B cell (primary cell): ENCODE measurements around the gene PRSS48. TPM values are rescaled to one million over a fixed set of nuclear protein-coding genes. Genes with fewer than 3 reads are reported as not detected.

Experiments used
- ATAC-seq: fragments of 200-7000 bp; cut with Tn5 transposase; one replicate; pipeline ENCODE4 v1.10.0; 2021; ENCODE audit warnings: low read depth, mild to moderate bottlenecking, moderate number of reproducible peaks, moderate library complexity
- CTCF ChIA-PET: fragments of 350-600 bp; sonication (Branson Sonifier 250); formaldehyde crosslinking; loops from one replicate; lab custom pipeline; 2021; ENCODE audit warnings: antibody characterized with exemption, inconsistent platforms; lab: Charles Lee
- POLR2A ChIA-PET: fragments of 350-600 bp; sonication (Branson Sonifier 250); formaldehyde crosslinking; loops from one replicate; lab custom pipeline; 2021; ENCODE audit warnings: antibody characterized with exemption; lab: Charles Lee
- DNase-seq: peaks from one replicate; pipeline ENCODE4 v3.0.0; 2013
- H2AFZ ChIP-seq: 2 replicates; pipeline ENCODE4 v1.6.1; 2012; ENCODE audit warnings: mild to moderate bottlenecking, low read depth, low read length; ENCODE audit not compliant: insufficient read depth, poor library complexity, severe bottlenecking
- H3K27ac ChIP-seq, 2 donors: 1 replicate in 1 of 2; 2 replicates in 1 of 2; pipeline ENCODE4 v1.5.1; 2012 to 2013; ENCODE audit warnings: low read length in 2 of 2, mild to moderate bottlenecking in 2 of 2, moderate library complexity in 1 of 2
- H3K27me3 ChIP-seq, 4 experiments: fragments of 200-600 bp in 1 of 4; sonication (generic) in 1 of 4; replicated peaks in 1 of 4; 1 replicate in 2 of 4; 2 replicates in 2 of 4; pipeline versions ENCODE4 v1.6.1 to v1.7.0; 2013 to 2016; ENCODE audit warnings: low read length in 3 of 4, mild to moderate bottlenecking in 2 of 4, mixed read lengths in 1 of 4, moderate library complexity in 1 of 4; ENCODE audit not compliant: insufficient read depth in 4 of 4, control insufficient read depth in 3 of 4; ENCODE audit errors: control extremely low read depth in 1 of 4
- H3K36me3 ChIP-seq, 2 experiments: replicated peaks in 1 of 2; 1 replicate in 1 of 2; 2 replicates in 1 of 2; pipeline versions ENCODE4 v1.6.1 to v1.7.1; 2013; ENCODE audit warnings: low read length in 1 of 2; ENCODE audit not compliant: insufficient read depth in 2 of 2, control insufficient read depth in 1 of 2; ENCODE audit errors: control extremely low read depth in 1 of 2, extremely low read depth in 1 of 2
- H3K4me1 ChIP-seq, 2 donors: fragments of 200-600 bp in 1 of 2; sonication (generic) in 1 of 2; 1 replicate in 1 of 2; 2 replicates in 1 of 2; pipeline versions ENCODE4 v1.5.1 to v1.6.1; 2013 to 2017; ENCODE audit warnings: low read length in 2 of 2; ENCODE audit not compliant: control insufficient read depth in 2 of 2, insufficient read depth in 2 of 2
- H3K4me2 ChIP-seq: replicated peaks from 2 replicates; pipeline ENCODE3; 2012; ENCODE audit warnings: mild to moderate bottlenecking, low read depth, low read length; ENCODE audit not compliant: poor library complexity, severe bottlenecking
- H3K4me3 ChIP-seq, 5 experiments: fragments of 200-600 bp in 1 of 5; sonication (generic) in 1 of 5; 1 replicate in 3 of 5; 2 replicates in 2 of 5; pipeline versions ENCODE4 v1.5.1 to v1.7.0; 2011 to 2016; ENCODE audit warnings: low read length in 4 of 5, mild to moderate bottlenecking in 4 of 5, low read depth in 2 of 5, control low read depth in 1 of 5, moderate library complexity in 1 of 5; ENCODE audit not compliant: insufficient read depth in 1 of 5; ENCODE audit errors: control extremely low read depth in 1 of 5, extremely low read depth in 1 of 5
- H3K79me2 ChIP-seq: fragments of 200-600 bp; sonication (generic); one replicate; pipeline ENCODE4 v1.6.0; 2016; ENCODE audit warnings: low read length; ENCODE audit not compliant: control insufficient read depth, insufficient read depth
- H3K9ac ChIP-seq: fragments of 200-600 bp; sonication (generic); 2 replicates; pipeline ENCODE4 v1.6.1; 2017; ENCODE audit warnings: mild to moderate bottlenecking, low read length, moderate library complexity
- H3K9me3 ChIP-seq, 3 donors: one replicate each; pipeline versions ENCODE4 v1.6.1 to v1.7.1; 2013; ENCODE audit warnings: low read length in 2 of 3; ENCODE audit not compliant: control insufficient read depth in 2 of 3, insufficient read depth in 1 of 3; ENCODE audit errors: control extremely low read depth in 1 of 3
- H4K20me1 ChIP-seq: 2 replicates; pipeline ENCODE4 v1.6.0; 2012; ENCODE audit warnings: mild to moderate bottlenecking, low read length; ENCODE audit not compliant: insufficient read depth, control insufficient read depth, poor library complexity, severe bottlenecking
- H3K27ac Mint-ChIP-seq: one replicate; pipeline ENCODE4 v1.8.0; 2021; ENCODE audit warnings: mixed read lengths
- H3K27me3 Mint-ChIP-seq: one replicate; pipeline ENCODE4 v1.8.0; 2021; ENCODE audit warnings: mixed read lengths
- H3K4me1 Mint-ChIP-seq: one replicate; pipeline ENCODE4 v1.8.0; 2021; ENCODE audit warnings: mixed read lengths
- H3K4me3 Mint-ChIP-seq: one replicate; pipeline ENCODE4 v1.8.0; 2021; ENCODE audit warnings: mixed read lengths
- H3K9me3 Mint-ChIP-seq: one replicate; pipeline ENCODE4 v1.8.0; 2022; ENCODE audit warnings: mixed read lengths; ENCODE audit not compliant: insufficient read depth
- EZH2 ChIP-seq: IDR thresholded peaks from 2 replicates; pipeline ENCODE4 v1.6.1; 2012; ENCODE audit warnings: borderline replicate concordance, low read depth, mild to moderate bottlenecking, moderate library complexity, low read length; ENCODE audit not compliant: insufficient read depth, poor library complexity, severe bottlenecking
- WGBS: methylation state at CpG from one replicate; pipeline ENCODE4 v1.1.5; 2013; ENCODE audit warnings: missing lambda C conversion rate; ENCODE audit not compliant: insufficient coverage; 5-methylcytosine and 5-hydroxymethylcytosine counted together
- intact Hi-C: fragments of 100-400 bp; cut with micrococcal nuclease; formaldehyde crosslinking; loops from one replicate; pipeline ENCODE4 v1.10.0; 2022
- polyA plus RNA-seq: library from polyadenylated mRNA; depleted of rRNA; stranded (reverse); fragments of >200 nt; gene quantifications from 2 replicates; pipeline ENCODE4 v1.2.3, GENCODE V29; 2012
- total RNA-seq, 2 donors: library from RNA; stranded (reverse); fragments of 120-200 nt in 1 of 2; gene quantifications; 1 replicate in 1 of 2; 2 replicates in 1 of 2; pipeline versions ENCODE4 v1.2.3 to v1.2.4, GENCODE V29; 2013 to 2022
- TF ChIP-seq, protein P1 (sequence below): fragments of 200-600 bp; IDR thresholded peaks from one replicate; pipeline ENCODE4 v1.8.0; 2022; ENCODE audit warnings: antibody characterized with exemption, mild to moderate bottlenecking

Gene PRSS48
- total and polyA plus RNA-seq, 2 donors (not counting 1 experiment from before 2014, with no cell fraction given): not detected

DNA sequence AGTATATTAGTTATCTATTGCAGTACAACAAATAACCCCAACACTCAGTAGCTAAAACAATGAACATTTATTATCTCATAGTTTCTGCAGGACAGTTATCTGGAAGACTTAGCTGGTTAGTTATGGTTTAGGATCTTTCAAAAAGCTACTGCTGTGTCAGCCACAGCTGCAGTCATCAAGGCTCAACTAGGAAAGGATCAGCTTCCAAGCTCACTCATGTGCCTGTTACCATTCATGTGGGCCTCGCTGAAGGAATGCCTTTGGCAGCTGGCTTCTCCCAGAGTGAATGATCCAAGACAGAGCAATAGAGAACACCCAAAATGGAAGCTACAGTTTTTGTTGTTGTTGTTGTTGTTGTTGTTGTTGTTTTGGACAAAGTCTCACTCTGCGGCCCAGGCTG, 13.5 kb upstream of the PRSS48 start:
- intact Hi-C loops: no loop called here
- CTCF ChIA-PET: no interaction called here
- Mint-ChIP-seq H3K4me1 (no peaks in the 10 kb centered on the region), H3K9me3 (no peaks in the 10 kb centered on the region), H3K27me3 (peaks cover 5% of the 10 kb centered on the region), H3K27ac (no peak overlapping the region), H3K4me3 (no peak overlapping the region)
- no peak for TF ChIP-seq EZH2
- TF ChIP-seq, protein P1, sequence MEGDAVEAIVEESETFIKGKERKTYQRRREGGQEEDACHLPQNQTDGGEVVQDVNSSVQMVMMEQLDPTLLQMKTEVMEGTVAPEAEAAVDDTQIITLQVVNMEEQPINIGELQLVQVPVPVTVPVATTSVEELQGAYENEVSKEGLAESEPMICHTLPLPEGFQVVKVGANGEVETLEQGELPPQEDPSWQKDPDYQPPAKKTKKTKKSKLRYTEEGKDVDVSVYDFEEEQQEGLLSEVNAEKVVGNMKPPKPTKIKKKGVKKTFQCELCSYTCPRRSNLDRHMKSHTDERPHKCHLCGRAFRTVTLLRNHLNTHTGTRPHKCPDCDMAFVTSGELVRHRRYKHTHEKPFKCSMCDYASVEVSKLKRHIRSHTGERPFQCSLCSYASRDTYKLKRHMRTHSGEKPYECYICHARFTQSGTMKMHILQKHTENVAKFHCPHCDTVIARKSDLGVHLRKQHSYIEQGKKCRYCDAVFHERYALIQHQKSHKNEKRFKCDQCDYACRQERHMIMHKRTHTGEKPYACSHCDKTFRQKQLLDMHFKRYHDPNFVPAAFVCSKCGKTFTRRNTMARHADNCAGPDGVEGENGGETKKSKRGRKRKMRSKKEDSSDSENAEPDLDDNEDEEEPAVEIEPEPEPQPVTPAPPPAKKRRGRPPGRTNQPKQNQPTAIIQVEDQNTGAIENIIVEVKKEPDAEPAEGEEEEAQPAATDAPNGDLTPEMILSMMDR: no peak
- Histone ChIP-seq H2AFZ (no peak overlapping the region), H3K9ac (no peak overlapping the region), H3K4me3 (no peak overlapping the region), H4K20me1 (no peaks in the 10 kb centered on the region), H3K27ac (no peak overlapping the region), H3K9me3 (peaks cover 0 to 4% (median 0%) of the 10 kb centered on the region in 3 donors), H3K4me2 (no peak overlapping the region), H3K79me2 (no peaks in the 10 kb centered on the region), H3K27me3 (no peaks in the 10 kb centered on the region), H3K36me3 (no peaks in the 10 kb centered on the region), H3K4me1 (no peaks in the 10 kb centered on the region)
- no peak for DNase-seq
- no peak for ATAC-seq
- POLR2A ChIA-PET: no interaction called here
- WGBS: 80% methylated on average over 1 of the region's 2 CpGs

DNA sequence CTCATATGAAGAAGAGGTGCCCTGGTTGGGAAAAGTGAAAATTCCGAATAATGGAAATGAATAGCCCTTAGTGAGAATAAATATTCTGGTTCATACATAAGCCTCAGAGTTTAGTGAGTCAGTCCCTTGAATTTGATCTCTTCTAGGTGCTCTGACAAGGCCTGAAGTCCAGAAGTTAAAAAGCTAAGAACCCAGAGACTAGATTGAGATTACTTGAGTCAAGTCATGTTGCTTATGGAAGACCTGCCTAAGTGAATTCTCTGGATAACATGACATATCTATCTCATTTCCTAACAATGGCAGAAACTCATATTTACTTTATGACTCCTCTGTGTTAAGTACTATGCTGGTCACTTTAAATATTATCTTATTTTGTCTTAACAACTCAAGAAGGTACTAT, 10.5 kb upstream of the PRSS48 start:
- H3K27ac ChIP-seq: no peak overlapping the region
- H3K27ac Mint-ChIP-seq: no peak overlapping the region
- no peaks in the 10 kb centered on the region for H3K9me3 ChIP-seq
- H3K4me2 ChIP-seq: no peak overlapping the region
- ATAC-seq (no peak), DNase-seq (no peak)
- intact Hi-C loops: no loop called here
- ChIA-PET POLR2A (no interaction called here), CTCF (no interaction called here)
- no peak overlapping the region for H3K4me3 ChIP-seq
- H3K4me1 ChIP-seq: no peaks in the 10 kb centered on the region
- 100% methylated on average over 1 of the region's 1 CpG for WGBS
- no peak for TF ChIP-seq EZH2
- TF ChIP-seq, protein P1: no peak
- no peaks in the 10 kb centered on the region for H3K27me3 ChIP-seq
- H4K20me1 ChIP-seq: no peaks in the 10 kb centered on the region
- H2AFZ ChIP-seq: no peak overlapping the region
- H3K4me3 Mint-ChIP-seq: no peak overlapping the region
- no peaks in the 10 kb centered on the region for H3K79me2 ChIP-seq
- H3K9me3 Mint-ChIP-seq: peaks cover 2% of the 10 kb centered on the region
- H3K27me3 Mint-ChIP-seq: peaks cover 5% of the 10 kb centered on the region
- H3K36me3 ChIP-seq: no peaks in the 10 kb centered on the region
- H3K9ac ChIP-seq: no peak overlapping the region
- no peaks in the 10 kb centered on the region for H3K4me1 Mint-ChIP-seq
